RWPE2 (cell line): ENCODE measurements around the gene CSTF3.

ENCODE experiments used
- ATAC-seq: fragments of 200-7000 bp; cut with Tn5 transposase; 3 replicates; pipeline ENCODE4 v1.9.1; 2021; ENCODE audit warnings: low read depth
- DNase-seq: peaks from one replicate; pipeline ENCODE4 v3.0.0-alpha.2; 2020; ENCODE audit warnings: low spot score
- H3K27ac ChIP-seq: fragments of 450-650 bp; 2 replicates; pipeline ENCODE4 v1.5.1; 2017; ENCODE audit warnings: mild to moderate bottlenecking; ENCODE audit not compliant: poor library complexity, severe bottlenecking
- H3K27me3 ChIP-seq: fragments of 250-450 bp; sonication (Bioruptor Pico); 2 replicates; pipeline ENCODE4 v1.5.1; 2021; ENCODE audit warnings: mild to moderate bottlenecking, moderate library complexity; ENCODE audit not compliant: insufficient read depth, poor library complexity, severe bottlenecking
- H3K36me3 ChIP-seq: fragments of 250-450 bp; sonication (Bioruptor Pico); 2 replicates; pipeline ENCODE4 v1.5.1; 2020; ENCODE audit warnings: low read depth, mild to moderate bottlenecking, moderate library complexity
- H3K4me1 ChIP-seq: fragments of 250-450 bp; sonication (Bioruptor Pico); 2 replicates; pipeline ENCODE4 v1.5.1; 2021; ENCODE audit warnings: mild to moderate bottlenecking, moderate library complexity; ENCODE audit not compliant: insufficient read depth, poor library complexity, severe bottlenecking
- H3K4me3 ChIP-seq: fragments of 250-450 bp; sonication (Bioruptor Pico); 2 replicates; pipeline ENCODE4 v1.5.1; 2021; ENCODE audit warnings: mild to moderate bottlenecking, moderate library complexity; ENCODE audit not compliant: severe bottlenecking
- H3K9me3 ChIP-seq: fragments of 250-450 bp; sonication (Bioruptor Pico); 2 replicates; pipeline ENCODE4 v1.5.1; 2021; ENCODE audit warnings: mild to moderate bottlenecking, moderate library complexity; ENCODE audit not compliant: severe bottlenecking
- CTCF ChIP-seq: fragments of 450-650 bp; IDR thresholded peaks from one replicate; pipeline ENCODE4 v1.5.1; 2017; ENCODE audit warnings: mild to moderate bottlenecking, moderate library complexity; ENCODE audit not compliant: poor library complexity, severe bottlenecking

The CSTF3 gene

DNA sequence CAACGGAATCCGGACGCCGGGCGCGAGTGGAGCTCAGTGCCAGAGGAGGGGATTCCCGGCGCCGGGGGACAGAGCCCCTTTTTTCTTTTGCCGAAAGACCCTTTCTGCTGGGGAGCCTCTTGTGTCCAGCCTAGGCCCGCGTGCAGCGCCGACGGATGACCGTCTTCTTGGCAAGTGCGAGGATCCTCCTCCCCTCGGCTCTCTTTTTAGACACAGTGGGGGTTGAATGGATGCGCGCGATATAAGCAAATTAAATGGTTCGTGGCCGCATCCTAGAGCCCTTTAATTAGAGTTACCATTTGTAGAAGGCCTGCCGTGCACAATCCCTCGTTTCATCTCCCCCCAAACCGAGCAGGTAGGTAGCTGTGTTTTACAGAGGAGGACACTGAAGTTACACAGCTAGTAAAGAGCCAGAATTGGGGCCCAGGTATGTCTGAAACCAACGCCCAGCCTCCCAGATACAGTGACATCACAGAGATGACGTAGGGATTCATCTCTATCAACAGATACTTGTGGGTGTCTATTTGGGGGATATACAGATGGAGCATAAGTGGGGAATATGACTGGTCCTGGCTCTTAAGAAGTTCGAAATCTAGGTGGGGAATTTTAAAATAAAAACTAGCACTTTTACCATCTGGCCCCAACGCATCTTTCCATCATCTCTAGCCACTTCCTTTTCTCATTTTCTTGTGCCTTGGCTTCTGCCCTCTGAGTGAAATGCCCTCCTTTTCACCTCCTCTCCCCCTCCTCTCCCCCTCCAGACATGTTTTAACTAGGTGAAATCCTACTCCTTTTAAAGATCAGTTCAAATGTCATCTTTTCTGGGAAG, 121.0 kb downstream of the CSTF3 start:
- ATAC-seq (no peak), DNase-seq (no peak)
- H3K36me3 ChIP-seq, result peaks cover 10% of the 10 kb centered on the region
- peaks cover 33% of the 10 kb centered on the region for H3K4me1 ChIP-seq
- H3K27me3 ChIP-seq, result no peaks in the 10 kb centered on the region
- no peaks in the 10 kb centered on the region for H3K9me3 ChIP-seq
- TF ChIP-seq CTCF, result no peak
- H3K27ac ChIP-seq, result peak overlapping the region; percentile 98
- H3K4me3 ChIP-seq, result peak overlapping the region; percentile 72

- DNase-seq, result peak; percentile 90
- no peaks in the 10 kb centered on the region for H3K9me3 ChIP-seq
- H3K27ac ChIP-seq, result peak within 1 kb of the TSS; percentile 98
- peak; percentile 72 for ATAC-seq
- no peak for TF ChIP-seq CTCF
- peaks cover 3% of the 10 kb centered on the region; the same call in 1 of the 2 replicates for H3K36me3 ChIP-seq
- no peaks in the 10 kb centered on the region for H3K27me3 ChIP-seq
- H3K4me3 ChIP-seq, result peak within 1 kb of the TSS; percentile 72
- peaks cover 25% of the 10 kb centered on the region for H3K4me1 ChIP-seq
Observed at GRCh38 chr11:33039274-33040032, 121.8 kb downstream of the CSTF3 start, which contains the start of gene TCP11L1. Gene TCP11L1, plus strand, starts transcription at chr11:33039572. Its CDS starts 4,202 bp downstream, at chr11:33043774.

DNA sequence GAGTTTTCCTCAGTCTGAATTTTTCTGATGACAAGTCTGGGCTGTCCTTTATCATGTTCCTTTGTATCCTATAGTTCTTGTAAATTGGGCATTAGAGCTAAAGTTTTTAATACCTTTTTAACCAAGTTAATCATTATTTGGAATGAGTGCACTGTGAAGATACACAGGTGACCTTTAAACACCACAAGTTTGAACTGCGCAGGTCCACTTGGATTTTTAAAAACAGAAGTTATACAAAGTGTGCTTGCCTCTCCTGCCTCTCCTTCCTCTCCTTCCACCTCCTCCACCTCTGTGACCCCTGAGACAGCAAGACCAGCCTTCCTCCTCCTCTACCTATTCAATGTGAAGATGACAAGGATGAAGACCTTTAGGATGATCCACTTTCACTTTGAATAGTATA, 126.3 kb downstream of the CSTF3 start:
- no peak for TF ChIP-seq CTCF
- no peak for ATAC-seq
- no peaks in the 10 kb centered on the region for H3K27me3 ChIP-seq

More for the DNA sequence above, 126.3 kb downstream of the CSTF3 start:
- no peak overlapping the region for H3K27ac ChIP-seq
- no peak overlapping the region for H3K4me3 ChIP-seq
- no peaks in the 10 kb centered on the region for H3K9me3 ChIP-seq
- no peaks in the 10 kb centered on the region for H3K4me1 ChIP-seq
- H3K36me3 ChIP-seq, result peaks cover 34% of the 10 kb centered on the region
- DNase-seq, result no peak
